ENCODE results near the gene ZIC5. TPM values are rescaled to one million over a fixed set of nuclear protein-coding genes. Genes with fewer than 3 reads are reported as not detected.

ZIC5 gene
- total RNA-seq, 1 donor from 2014 or later: not detected

GRCh38 chr13:99966064-99966805 is 5.3 kb downstream of the ZIC5 start:
- DNase-seq (ENCODE audit: low read depth): no peak
- no peak overlapping the region for H3K4me3 ChIP-seq (ENCODE audit: low read depth, low read length)
- no peak for FAIRE-seq
- peaks cover 44% of the 10 kb centered on the region for H3K27me3 ChIP-seq (ENCODE audit: control insufficient read depth, insufficient read depth, low read length)
- TF ChIP-seq, protein P1, sequence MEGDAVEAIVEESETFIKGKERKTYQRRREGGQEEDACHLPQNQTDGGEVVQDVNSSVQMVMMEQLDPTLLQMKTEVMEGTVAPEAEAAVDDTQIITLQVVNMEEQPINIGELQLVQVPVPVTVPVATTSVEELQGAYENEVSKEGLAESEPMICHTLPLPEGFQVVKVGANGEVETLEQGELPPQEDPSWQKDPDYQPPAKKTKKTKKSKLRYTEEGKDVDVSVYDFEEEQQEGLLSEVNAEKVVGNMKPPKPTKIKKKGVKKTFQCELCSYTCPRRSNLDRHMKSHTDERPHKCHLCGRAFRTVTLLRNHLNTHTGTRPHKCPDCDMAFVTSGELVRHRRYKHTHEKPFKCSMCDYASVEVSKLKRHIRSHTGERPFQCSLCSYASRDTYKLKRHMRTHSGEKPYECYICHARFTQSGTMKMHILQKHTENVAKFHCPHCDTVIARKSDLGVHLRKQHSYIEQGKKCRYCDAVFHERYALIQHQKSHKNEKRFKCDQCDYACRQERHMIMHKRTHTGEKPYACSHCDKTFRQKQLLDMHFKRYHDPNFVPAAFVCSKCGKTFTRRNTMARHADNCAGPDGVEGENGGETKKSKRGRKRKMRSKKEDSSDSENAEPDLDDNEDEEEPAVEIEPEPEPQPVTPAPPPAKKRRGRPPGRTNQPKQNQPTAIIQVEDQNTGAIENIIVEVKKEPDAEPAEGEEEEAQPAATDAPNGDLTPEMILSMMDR (IDR thresholded peaks at IDR 0.05; ENCODE audit: insufficient read depth, low read length, severe bottlenecking): no peak
- H3K36me3 ChIP-seq (ENCODE audit: control insufficient read depth, insufficient read depth, low read length): no peaks in the 10 kb centered on the region

DNA sequence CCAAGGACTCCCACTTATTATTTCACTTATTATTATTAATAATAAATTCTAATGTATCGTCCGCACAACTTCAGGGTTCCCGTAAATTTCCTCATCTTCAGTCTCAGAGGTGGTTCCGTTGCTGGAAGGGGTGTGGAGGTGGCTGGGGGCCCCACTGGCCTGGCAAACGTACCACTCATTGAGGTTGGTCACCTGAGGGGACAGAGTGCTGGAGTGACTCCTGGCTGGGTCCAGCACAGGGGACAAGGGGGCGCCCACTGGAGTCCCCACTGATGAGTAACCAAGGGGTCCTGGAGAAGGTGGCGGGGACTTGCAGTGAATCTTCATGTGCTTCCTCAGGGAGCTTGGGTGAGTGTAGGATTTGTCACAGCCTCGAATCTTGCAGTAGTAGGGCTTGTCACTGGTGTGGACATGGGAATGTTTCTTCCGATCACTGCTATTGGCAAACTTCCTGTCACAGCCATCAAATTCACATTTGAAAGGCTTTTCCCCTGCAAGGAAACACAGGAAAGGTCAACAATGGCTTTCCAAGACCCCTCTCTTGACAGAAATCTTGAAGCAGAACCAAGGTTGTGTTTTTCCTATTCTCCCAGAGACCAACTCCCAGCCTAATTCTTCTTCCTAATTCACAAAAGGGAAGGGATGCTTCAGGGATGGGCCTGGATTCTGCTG is 6.1 kb downstream of the ZIC5 start:
- Histone ChIP-seq H3K36me3 (ENCODE audit: control insufficient read depth, insufficient read depth, low read length) (no peaks in the 10 kb centered on the region), H3K4me3 (ENCODE audit: low read depth, low read length) (no peak overlapping the region), H3K27me3 (ENCODE audit: control insufficient read depth, insufficient read depth, low read length) (peaks cover 50% of the 10 kb centered on the region)
- no peak for DNase-seq (ENCODE audit: low read depth)
- TF ChIP-seq, protein P1 (IDR thresholded peaks at IDR 0.05; ENCODE audit: insufficient read depth, low read length, severe bottlenecking): no peak
- FAIRE-seq: no peak

DNA sequence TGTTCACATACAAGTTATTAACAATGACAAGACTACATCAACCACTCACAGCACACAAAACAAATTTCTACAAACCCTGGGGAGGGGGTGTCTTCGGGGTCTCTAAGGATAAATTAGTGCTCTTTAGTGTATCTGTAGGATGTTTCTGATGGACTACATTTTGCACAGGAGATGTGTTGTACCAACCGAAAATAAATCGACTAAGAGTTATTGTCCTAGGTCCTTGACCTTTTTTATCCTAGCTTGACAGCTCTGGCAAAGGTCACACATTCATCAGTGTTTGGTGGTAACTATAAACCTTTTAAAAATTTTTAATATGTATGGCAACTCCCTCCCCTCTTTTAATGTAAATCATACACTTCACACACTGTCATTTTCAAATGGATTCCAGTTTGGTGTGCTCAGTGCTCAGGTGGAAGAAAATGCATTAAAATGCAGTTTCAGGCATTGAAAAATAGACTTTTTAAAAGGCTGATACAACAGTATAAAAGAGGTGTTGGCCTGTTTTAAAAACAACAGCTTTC is 7.7 kb downstream of the ZIC5 start:
- H3K4me3 ChIP-seq (ENCODE audit: low read depth, low read length): no peak overlapping the region
- no peaks in the 10 kb centered on the region for H3K36me3 ChIP-seq (ENCODE audit: control insufficient read depth, insufficient read depth, low read length)
- peaks cover 51% of the 10 kb centered on the region for H3K27me3 ChIP-seq (ENCODE audit: control insufficient read depth, insufficient read depth, low read length)
- FAIRE-seq: no peak
- TF ChIP-seq, protein P1 (IDR thresholded peaks at IDR 0.05; ENCODE audit: insufficient read depth, low read length, severe bottlenecking): no peak
- DNase-seq (ENCODE audit: low read depth): no peak

GRCh38 chr13:99962242-99962641 is 9.3 kb downstream of the ZIC5 start:
- DNase-seq (ENCODE audit: low read depth) (no peak), FAIRE-seq (no peak)
- peaks cover 53% of the 10 kb centered on the region for H3K27me3 ChIP-seq (ENCODE audit: control insufficient read depth, insufficient read depth, low read length)
- TF ChIP-seq, protein P1 (IDR thresholded peaks at IDR 0.05; ENCODE audit: insufficient read depth, low read length, severe bottlenecking): no peak
- no peak overlapping the region for H3K4me3 ChIP-seq (ENCODE audit: low read depth, low read length)
- H3K36me3 ChIP-seq (ENCODE audit: control insufficient read depth, insufficient read depth, low read length): no peaks in the 10 kb centered on the region

DNA sequence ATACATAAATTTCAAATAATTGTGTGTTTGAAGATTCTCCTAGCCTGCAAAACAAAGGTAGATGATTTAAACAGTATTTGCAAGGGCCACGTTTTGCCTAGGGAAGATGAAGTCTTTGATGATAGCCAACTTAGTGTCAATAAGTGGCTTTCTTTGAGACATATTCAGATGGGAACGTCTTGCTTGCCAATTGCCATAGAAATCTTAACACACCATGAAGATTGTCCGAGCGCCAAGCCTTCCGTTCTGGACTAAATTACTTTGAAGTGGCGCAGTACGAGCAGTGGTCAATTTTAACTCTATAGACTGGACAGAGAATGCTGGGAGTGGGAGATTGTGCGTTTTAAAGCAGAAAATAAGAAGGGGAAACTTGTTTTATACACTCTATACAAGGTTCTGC is 9.9 kb downstream of the ZIC5 start:
- DNase-seq (ENCODE audit: low read depth) (no peak), FAIRE-seq (no peak)
- TF ChIP-seq, protein P1 (IDR thresholded peaks at IDR 0.05; ENCODE audit: insufficient read depth, low read length, severe bottlenecking): no peak

More for the DNA sequence above, 9.9 kb downstream of the ZIC5 start:
- Histone ChIP-seq H3K36me3 (ENCODE audit: control insufficient read depth, insufficient read depth, low read length) (no peaks in the 10 kb centered on the region), H3K4me3 (ENCODE audit: low read depth, low read length) (no peak overlapping the region), H3K27me3 (ENCODE audit: control insufficient read depth, insufficient read depth, low read length) (peaks cover 57% of the 10 kb centered on the region)

Measured in bronchial epithelial cell (primary cell).